Hepatocyte (in vitro differentiated cells): ENCODE results near the gene LCLAT1.

Experiments used
- EZH2 ChIP-seq: fragments of 200-600 bp; sonication (generic); IDR thresholded peaks from 2 replicates; pipeline ENCODE4 v1.6.1; 2016; ENCODE audit warnings: antibody characterized with exemption, mild to moderate bottlenecking, borderline replicate concordance
- TF ChIP-seq, protein P1 (sequence below): fragments of 200-600 bp; sonication (generic); IDR thresholded peaks from 2 replicates; pipeline ENCODE4 v1.5.1; 2016; ENCODE audit warnings: antibody characterized with exemption, mild to moderate bottlenecking; ENCODE audit not compliant: poor library complexity

DNA sequence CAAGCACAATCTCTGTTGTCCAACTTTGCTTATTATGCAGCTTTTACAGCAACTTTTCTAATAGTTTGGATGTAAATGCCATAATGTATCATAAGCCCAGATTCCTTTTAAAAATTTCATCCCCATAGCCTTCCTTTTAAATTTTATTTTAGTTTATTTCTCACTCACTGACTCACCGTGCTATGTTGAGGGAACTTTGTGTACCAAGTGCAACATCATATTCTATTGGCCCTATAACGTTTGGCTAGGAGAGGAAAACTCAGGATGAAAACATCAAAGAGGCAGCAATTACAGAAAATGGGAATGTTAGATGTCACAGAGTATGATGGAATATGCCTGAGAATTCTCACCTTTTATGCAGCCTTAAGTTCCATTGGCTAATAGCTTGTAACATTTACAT lies 135.5 kb downstream of the LCLAT1 start:
- TF ChIP-seq, protein P1, sequence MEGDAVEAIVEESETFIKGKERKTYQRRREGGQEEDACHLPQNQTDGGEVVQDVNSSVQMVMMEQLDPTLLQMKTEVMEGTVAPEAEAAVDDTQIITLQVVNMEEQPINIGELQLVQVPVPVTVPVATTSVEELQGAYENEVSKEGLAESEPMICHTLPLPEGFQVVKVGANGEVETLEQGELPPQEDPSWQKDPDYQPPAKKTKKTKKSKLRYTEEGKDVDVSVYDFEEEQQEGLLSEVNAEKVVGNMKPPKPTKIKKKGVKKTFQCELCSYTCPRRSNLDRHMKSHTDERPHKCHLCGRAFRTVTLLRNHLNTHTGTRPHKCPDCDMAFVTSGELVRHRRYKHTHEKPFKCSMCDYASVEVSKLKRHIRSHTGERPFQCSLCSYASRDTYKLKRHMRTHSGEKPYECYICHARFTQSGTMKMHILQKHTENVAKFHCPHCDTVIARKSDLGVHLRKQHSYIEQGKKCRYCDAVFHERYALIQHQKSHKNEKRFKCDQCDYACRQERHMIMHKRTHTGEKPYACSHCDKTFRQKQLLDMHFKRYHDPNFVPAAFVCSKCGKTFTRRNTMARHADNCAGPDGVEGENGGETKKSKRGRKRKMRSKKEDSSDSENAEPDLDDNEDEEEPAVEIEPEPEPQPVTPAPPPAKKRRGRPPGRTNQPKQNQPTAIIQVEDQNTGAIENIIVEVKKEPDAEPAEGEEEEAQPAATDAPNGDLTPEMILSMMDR: no peak
- no peak for TF ChIP-seq EZH2
